Activated T-helper 1 cell treated with Interleukin-2 at 50 U/mL for 16 hours (primary cell): Measurements from ENCODE around the gene PTPRN2.

Source experiments
- DNase-seq: peaks from one replicate; pipeline ENCODE4 v3.0.0-alpha.2; 2020; ENCODE audit warnings: low read depth

The PTPRN2 gene

DNA sequence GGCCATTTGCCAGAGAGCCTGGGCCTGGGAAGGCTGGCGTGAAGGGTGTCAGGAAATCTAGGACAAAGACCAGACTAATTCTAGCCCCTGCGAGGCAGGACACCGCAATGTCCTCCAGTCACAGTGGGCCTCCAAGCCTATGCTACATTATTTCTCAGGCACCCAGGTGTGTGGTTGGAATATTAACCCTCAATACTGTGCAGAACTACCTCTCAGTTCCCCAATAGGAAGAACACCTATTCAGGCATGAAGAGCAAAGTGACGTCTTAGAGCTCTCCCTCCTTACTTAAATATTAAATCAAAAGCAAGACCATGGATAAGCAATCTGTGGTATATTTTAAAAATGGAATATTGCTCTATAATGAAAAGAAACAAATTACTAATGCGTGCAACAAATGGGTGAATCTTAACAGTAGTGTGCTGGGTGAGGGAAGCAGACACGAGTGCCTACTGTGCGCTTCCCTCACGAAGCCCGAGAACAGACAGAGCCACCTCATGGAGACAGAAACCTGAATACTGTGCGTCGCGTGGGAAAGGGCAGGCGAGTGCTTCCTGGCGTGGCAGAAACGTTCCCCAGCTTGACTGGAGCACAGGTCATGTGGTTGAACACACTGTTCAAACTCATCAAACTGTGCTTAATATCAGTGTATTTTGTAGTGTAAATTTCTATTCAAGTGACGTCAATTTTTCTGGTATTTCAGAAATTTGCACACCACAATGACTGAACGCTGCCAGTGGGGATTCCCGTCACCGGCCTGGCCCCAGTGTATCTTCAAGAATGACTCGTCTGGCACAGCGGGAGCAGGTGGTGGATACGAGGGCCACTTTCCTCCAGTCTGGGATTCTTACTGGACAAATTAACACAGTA is 15.5 kb upstream of the PTPRN2 start:
- DNase-seq: no peak

DNA sequence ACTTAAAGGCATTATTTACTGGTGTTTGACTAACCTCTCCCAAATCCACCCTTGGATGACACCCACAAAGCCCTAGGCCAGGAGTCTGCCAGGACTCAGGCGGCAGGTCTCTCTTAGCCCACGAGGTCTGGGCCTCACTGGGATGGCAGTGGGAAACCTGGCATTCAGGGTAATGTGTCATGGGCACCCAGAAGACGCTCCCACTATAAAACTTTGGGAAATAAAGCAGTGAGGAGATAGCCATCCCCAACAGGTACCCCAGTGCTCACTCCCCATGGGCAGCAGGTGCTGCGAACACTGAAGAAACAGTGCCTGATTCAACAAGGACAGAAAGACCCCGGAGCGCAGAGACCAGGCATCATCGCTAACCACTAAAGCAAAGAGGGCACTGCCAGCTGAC is 14.4 kb upstream of the PTPRN2 start:
- DNase-seq: no peak

GRCh38 chr7:158601090-158601489 is 13.5 kb upstream of the PTPRN2 start:
- DNase-seq: no peak

- no peak for DNase-seq
These were observed 9.1 kb upstream of the PTPRN2 start for GRCh38 chr7:158596745-158597144.

DNA sequence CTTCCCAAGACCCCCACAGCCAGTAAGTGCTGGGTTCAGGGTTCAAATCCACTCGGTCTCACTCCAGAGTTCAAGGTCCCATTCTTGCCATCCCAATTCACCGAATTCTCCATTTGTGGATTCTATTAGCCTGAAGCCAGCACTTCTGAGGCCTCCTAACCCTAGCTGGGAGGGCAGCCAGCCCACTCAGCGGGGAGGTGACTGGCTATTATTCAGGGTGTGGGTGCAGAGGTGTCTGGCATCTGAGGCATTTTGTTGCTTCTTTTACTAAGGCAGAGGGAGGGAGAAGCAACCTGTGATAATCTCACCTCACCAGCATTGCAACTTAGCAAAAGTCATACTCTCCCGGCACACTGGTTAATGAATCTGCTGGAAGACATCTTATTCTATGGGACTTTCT is 8.7 kb upstream of the PTPRN2 start:
- no peak for DNase-seq

DNA sequence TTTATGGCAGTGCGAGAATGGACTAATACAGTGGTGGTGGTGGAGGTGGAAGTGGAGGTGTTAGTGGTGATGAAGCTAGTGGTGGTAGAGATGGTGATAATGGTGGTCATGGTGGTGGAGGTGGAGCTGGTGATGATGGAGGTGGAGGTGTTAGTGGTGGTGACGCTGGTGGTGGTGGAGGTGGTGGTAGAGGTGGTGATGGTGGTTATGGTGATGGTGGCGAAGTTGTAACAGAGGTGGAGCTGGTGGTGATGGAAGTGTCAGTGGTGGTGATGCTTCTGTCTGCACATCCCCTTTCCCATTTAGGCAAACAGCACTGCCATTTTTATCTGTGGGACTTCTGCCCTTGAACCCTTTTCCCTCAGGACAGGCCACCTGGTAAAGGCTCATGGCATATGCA is 7.4 kb upstream of the PTPRN2 start:
- DNase-seq: no peak

DNA sequence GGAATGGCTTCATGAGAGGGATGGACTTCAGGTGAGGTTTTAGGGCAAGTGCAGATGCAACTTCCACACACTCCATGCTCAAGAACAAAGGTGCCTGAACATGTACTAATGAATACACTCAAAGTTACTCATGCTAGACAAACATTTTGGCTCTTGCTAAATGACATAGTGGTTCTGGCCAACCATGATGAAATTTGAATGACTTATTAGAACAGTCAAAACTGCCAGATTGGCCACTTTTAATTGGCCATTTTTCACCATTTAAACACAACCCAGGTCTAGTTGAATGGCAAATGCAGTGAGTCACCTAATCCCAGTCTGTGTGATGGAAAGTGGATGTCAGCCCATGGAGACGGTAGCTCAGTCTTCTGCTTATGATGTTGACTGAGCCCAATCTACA is 4.9 kb upstream of the PTPRN2 start:
- DNase-seq: no peak

- no peak for DNase-seq
These were observed 4.3 kb upstream of the PTPRN2 start for GRCh38 chr7:158591944-158592343.

DNA sequence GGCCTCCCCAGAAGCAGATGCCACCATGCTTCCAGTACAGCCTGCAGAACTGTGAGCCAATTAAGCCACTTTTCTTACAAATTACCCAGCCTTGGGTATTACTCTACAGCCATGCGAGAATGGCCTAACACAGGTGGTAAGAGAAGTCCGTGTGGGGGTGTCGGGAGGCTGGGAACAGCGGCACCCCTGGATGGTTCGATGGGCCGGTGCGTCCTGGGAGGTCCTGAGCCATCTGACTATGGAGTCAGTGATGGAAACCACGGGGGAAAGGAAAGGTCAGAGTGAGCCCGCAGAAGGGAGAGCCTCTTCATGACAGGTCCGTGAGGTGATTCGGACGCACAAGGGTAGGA is 2.5 kb upstream of the PTPRN2 start:
- DNase-seq: no peak

GRCh38 chr7:158589653-158590052 is 2.0 kb upstream of the PTPRN2 start:
- no peak for DNase-seq

- DNase-seq: no peak
These were observed 1.3 kb upstream of the PTPRN2 start for GRCh38 chr7:158588878-158589442.

- DNase-seq: no peak
These were observed 658 bp upstream of the PTPRN2 start for GRCh38 chr7:158588085-158588877.

- no peak for DNase-seq
These were observed 993 bp downstream of the PTPRN2 start for GRCh38 chr7:158586499-158587161.

DNA sequence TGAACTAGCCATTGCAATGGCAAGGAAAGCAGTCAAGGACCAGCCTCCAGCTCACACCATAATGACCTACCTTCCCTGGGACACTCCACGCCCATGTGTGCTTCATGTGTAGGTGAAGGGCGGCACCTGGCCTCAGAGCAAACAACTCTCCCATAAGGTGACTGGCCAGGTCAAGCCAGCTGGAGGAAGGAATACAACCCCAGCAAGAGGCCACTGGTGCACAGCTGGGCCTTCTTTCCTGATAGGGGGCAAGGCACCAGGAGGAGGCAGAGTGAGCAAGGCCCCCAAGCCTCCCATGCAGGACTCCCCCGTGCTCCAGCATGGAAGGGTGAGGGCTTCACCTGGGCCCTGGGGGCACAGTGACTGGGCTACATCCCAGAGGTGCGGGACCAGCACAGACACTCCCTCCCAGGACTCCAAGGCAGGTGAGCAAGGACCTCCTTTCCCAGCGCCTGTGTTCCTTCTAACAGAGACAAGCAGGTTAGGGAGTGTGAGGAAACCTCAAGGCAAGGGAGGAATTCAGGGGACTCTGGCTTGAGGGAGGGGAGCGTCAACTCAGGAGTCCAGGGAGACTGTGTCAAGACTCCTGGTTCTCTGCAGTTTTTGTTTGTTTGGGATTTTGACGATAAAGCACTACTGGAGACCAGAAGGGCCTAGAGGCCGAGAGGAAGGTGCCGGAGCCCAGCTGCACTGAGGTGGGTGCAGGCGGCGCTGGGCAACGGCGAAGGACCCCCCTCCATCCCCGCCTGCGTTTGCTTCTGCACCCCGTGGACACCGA is 1.7 kb downstream of the PTPRN2 start:
- DNase-seq: no peak

- no peak for DNase-seq
These were observed 3.2 kb downstream of the PTPRN2 start for GRCh38 chr7:158584407-158584806.

GRCh38 chr7:158583810-158584209 is 3.8 kb downstream of the PTPRN2 start:
- no peak for DNase-seq

DNA sequence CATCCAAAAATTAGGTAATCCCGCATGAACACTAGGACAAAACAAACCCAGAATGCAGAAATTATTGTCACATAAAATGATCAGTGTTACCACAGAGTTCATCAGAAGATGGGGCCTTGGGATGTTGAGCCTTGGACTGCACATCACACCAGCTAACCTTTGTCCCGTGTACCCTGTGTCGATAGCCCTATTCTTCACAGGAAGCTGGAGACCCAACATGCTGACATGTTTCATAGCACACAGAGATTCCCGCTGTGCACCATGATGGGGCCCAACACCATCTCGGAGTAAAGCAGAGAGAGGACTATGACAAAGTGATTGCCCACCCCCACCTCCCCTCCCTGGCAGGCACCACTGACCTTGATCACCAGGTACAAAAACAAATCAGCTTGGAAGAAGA is 4.5 kb downstream of the PTPRN2 start:
- DNase-seq: no peak

GRCh38 chr7:158582089-158582456 is 5.5 kb downstream of the PTPRN2 start:
- no peak for DNase-seq

DNA sequence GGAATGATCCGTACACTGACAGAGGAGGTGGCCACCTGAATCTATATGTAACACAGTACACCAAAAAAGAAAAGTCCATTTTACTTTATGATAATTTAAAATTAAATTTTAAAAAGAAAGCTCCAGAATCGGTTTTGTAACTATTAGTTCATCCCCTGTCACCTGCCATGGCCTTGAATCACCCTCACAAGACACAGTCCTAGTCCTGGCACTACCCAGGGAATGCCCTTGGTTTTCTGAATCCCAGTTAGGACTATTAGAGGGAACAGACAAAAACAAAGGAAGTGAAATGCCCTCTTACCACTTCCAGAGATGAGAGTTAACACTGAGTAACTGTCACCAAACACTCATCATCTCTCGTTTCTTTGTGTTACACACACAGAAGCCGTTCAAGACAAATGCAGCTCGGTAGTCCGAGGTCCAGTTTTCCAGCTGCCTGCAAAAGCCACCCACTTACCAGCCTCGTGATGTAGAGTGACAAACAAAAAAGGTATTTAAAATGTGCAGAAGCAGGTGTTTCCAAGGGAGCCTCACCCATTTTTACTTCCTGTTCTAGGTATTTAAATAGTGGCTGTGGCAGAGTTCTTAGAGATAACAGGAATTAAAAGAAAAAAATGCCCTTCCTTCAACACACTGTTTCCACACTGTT is 6.1 kb downstream of the PTPRN2 start:
- DNase-seq: no peak

DNA sequence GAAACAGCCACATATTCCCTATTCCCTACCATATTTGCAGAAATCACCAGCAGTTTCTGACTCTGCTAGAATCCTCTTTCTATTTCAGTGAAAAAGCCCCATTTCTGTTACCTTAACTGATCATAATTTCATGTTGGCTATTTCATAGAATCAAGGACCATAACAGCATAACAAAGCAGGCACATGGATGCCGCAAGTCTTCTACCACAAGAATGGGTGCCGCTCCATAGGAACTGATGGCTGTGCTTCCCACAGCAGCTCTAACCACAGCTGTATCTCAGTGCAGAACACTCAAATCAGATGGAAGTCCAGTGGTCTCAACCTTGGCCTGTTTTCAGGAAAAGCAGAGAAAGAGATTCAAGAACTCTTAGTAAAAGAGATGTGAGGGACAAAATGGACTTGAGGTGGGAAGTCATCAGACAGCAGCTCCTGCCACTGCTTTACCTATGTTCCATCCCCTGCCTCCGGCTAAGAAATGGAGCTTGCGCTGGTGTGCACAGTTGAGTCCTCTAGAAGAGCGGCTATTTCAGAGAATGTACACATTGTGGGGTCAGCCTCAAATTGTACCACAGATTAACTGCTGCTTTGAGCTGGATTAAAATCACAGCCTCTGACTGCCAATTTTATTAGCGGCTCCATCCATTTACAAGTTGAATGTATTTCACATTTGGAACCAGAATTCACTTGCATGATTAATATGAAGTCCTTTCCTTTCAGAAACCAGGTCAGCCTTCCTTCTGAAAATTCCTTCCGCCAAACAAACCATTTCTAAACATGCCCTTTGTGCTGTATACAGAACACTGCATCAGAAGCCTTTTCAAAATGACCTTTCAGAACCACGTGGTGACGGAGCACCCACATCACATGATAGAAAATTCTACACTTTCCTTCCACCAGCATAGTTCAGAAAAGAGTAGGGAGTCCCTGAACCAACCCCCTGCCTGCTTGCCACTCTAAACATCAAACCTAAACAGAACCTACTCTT is 7.7 kb downstream of the PTPRN2 start:
- no peak for DNase-seq
